PC-3 (cell line): ENCODE results near the gene PHC2. TPM values are rescaled to one million over a fixed set of nuclear protein-coding genes. Genes with fewer than 3 reads are reported as not detected.

ENCODE experiments used
- ATAC-seq: fragments of 200-7000 bp; cut with Tn5 transposase; 2 replicates; pipeline ENCODE4 v1.9.1; 2020; ENCODE audit warnings: mild to moderate bottlenecking, moderate library complexity
- BruUV-seq: library from RNA; stranded (reverse); fragments of 400-500 nt; replicated peaks from 2 replicates; lab custom pipeline; 2021; lab: Mats Ljungman, UMichigan
- CTCF ChIA-PET: fragments of 300-600 bp; sonication (Branson Sonifier 250); formaldehyde crosslinking; loops from one replicate; lab custom pipeline; 2022; ENCODE audit warnings: antibody characterized with exemption; lab: Charles Lee
- POLR2A ChIA-PET: fragments of 300-600 bp; sonication (Branson Sonifier 250); formaldehyde crosslinking; loops from one replicate; lab custom pipeline; 2022; ENCODE audit warnings: antibody characterized with exemption; ENCODE audit not compliant: unreplicated experiment; lab: Charles Lee
- DNase-seq: peaks from one replicate; pipeline ENCODE4 v3.0.0-alpha.2; 2015
- H2AFZ ChIP-seq: fragments of 300-600 bp; sonication (generic); 2 replicates; pipeline ENCODE4 v1.6.0; 2016; ENCODE audit warnings: antibody characterized with exemption, low read length
- H3F3A ChIP-seq: fragments of 300-600 bp; sonication (generic); one replicate; pipeline ENCODE4 v1.6.0; 2017; ENCODE audit warnings: antibody characterized with exemption, low read length, control low read depth, mild to moderate bottlenecking; ENCODE audit not compliant: unreplicated experiment
- H3K27ac ChIP-seq: fragments of 300-600 bp; sonication (generic); 2 replicates; pipeline ENCODE4 v1.5.1; 2016; ENCODE audit warnings: mild to moderate bottlenecking, low read length
- H3K27me3 ChIP-seq: fragments of 300-600 bp; sonication (generic); 2 replicates; pipeline ENCODE4 v1.6.1; 2016; ENCODE audit warnings: low read length, mixed read lengths
- H3K36me3 ChIP-seq: fragments of 300-600 bp; sonication (generic); 2 replicates; pipeline ENCODE4 v1.6.1; 2016; ENCODE audit warnings: low read depth, mixed run types, low read length, mixed read lengths
- H3K4me1 ChIP-seq: fragments of 300-600 bp; sonication (generic); 2 replicates; pipeline ENCODE4 v1.5.1; 2016; ENCODE audit warnings: low read length; ENCODE audit not compliant: insufficient read depth
- H3K4me2 ChIP-seq: fragments of 300-600 bp; sonication (generic); 2 replicates; pipeline ENCODE4 v1.6.0; 2016; ENCODE audit warnings: low read length
- H3K4me3 ChIP-seq: fragments of 300-600 bp; sonication (generic); 2 replicates; pipeline ENCODE4 v1.5.1; 2016; ENCODE audit warnings: mild to moderate bottlenecking, low read length, mixed read lengths
- H3K79me2 ChIP-seq: fragments of 300-600 bp; sonication (generic); 2 replicates; pipeline ENCODE4 v1.6.1; 2017; ENCODE audit warnings: low read length, mixed read lengths
- H3K9ac ChIP-seq: fragments of 300-600 bp; sonication (generic); 2 replicates; pipeline ENCODE4 v1.6.0; 2016; ENCODE audit warnings: mild to moderate bottlenecking, low read length
- H3K9me2 ChIP-seq: fragments of 300-600 bp; sonication (generic); replicated peaks from 2 replicates; pipeline ENCODE4 v1.6.1; 2016; ENCODE audit warnings: mixed run types, low read length, mixed read lengths
- H3K9me3 ChIP-seq: fragments of 300-600 bp; sonication (generic); 2 replicates; pipeline ENCODE4 v1.6.1; 2016; ENCODE audit warnings: low read length, mixed read lengths
- H4K20me1 ChIP-seq: fragments of 300-600 bp; sonication (generic); 2 replicates; pipeline ENCODE4 v1.6.1; 2016; ENCODE audit warnings: low read length, mixed read lengths
- CTCF ChIP-seq: fragments of 300-600 bp; sonication (generic); conservative IDR thresholded peaks from 2 replicates; pipeline ENCODE4 v1.5.1; 2017; ENCODE audit warnings: antibody characterized with exemption, low read depth, mild to moderate bottlenecking, low read length
- EZH2 ChIP-seq: fragments of 300-600 bp; sonication (generic); IDR thresholded peaks from one replicate; pipeline ENCODE4 v1.6.1; 2017; ENCODE audit warnings: antibody characterized with exemption, mild to moderate bottlenecking, low read length; ENCODE audit not compliant: unreplicated experiment
- EZH2phosphoT487 ChIP-seq: fragments of 300-600 bp; sonication (generic); IDR thresholded peaks from 2 replicates; pipeline ENCODE4 v1.6.1; 2018; ENCODE audit warnings: mild to moderate bottlenecking, antibody characterized with exemption, low read length, borderline replicate concordance
- intact Hi-C: fragments of 100-400 bp; cut with micrococcal nuclease; formaldehyde crosslinking; loops from 2 replicates; pipeline ENCODE4 v1.9.0; 2023
- total RNA-seq: library from RNA; depleted of rRNA; stranded (reverse); fragments of >200 nt; gene quantifications from 2 replicates; pipeline ENCODE4 v1.2.3, GENCODE V29; 2014

Gene PHC2
- total RNA-seq, 1 experiment from 2014 or later = 134 TPM

GRCh38 chr1:33289858-33290154, 141.1 kb downstream of the PHC2 start:
- DNase-seq (no peak), ATAC-seq (no peak)
- no peaks in the 10 kb centered on the region for H3K9me3 ChIP-seq
- H3K4me2 ChIP-seq = no peak overlapping the region
- no peaks in the 10 kb centered on the region for H3K79me2 ChIP-seq
- no peak overlapping the region for H3K4me3 ChIP-seq
- no peak overlapping the region for H2AFZ ChIP-seq
- no TSS peak for BruUV-seq
- ChIA-PET POLR2A (no interaction called here), CTCF (no interaction called here)
- H3F3A ChIP-seq = no peaks in the 10 kb centered on the region
- intact Hi-C loops = no loop called here
- no peak overlapping the region for H3K9ac ChIP-seq
- no peaks in the 10 kb centered on the region for H3K36me3 ChIP-seq
- TF ChIP-seq EZH2 = no peak
- no peak for TF ChIP-seq CTCF
- no peak for TF ChIP-seq EZH2phosphoT487
- no peaks in the 10 kb centered on the region for H3K27me3 ChIP-seq
- H3K4me1 ChIP-seq = no peaks in the 10 kb centered on the region
- no peak overlapping the region for H3K27ac ChIP-seq
- no peaks in the 10 kb centered on the region for H4K20me1 ChIP-seq
- no peaks in the 10 kb centered on the region for H3K9me2 ChIP-seq

- CTCF ChIA-PET = no interaction called here
- H3F3A ChIP-seq = no peaks in the 10 kb centered on the region
- H2AFZ ChIP-seq = no peak overlapping the region
- no peak overlapping the region for H3K4me2 ChIP-seq
- no peaks in the 10 kb centered on the region for H3K36me3 ChIP-seq
- no peaks in the 10 kb centered on the region for H3K9me3 ChIP-seq
- no peaks in the 10 kb centered on the region for H3K27me3 ChIP-seq
- no peak overlapping the region for H3K27ac ChIP-seq
- no peaks in the 10 kb centered on the region for H3K79me2 ChIP-seq
- H3K4me3 ChIP-seq = no peak overlapping the region
- no TSS peak for BruUV-seq
- no peaks in the 10 kb centered on the region for H3K4me1 ChIP-seq
- TF ChIP-seq EZH2 (no peak), CTCF (no peak), EZH2phosphoT487 (no peak)
- ATAC-seq = no peak
- intact Hi-C loops = no loop called here
- H3K9me2 ChIP-seq = no peaks in the 10 kb centered on the region
- DNase-seq = no peak
- POLR2A ChIA-PET = no interaction called here
- no peak overlapping the region for H3K9ac ChIP-seq
- H4K20me1 ChIP-seq = no peaks in the 10 kb centered on the region
Measured at GRCh38 chr1:33288976-33289857, 141.7 kb downstream of the PHC2 start.

- no peak overlapping the region for H3K4me2 ChIP-seq
- CTCF ChIA-PET = no interaction called here
- no TSS peak for BruUV-seq
- no peaks in the 10 kb centered on the region for H3K4me1 ChIP-seq
- no peak overlapping the region for H3K9ac ChIP-seq
- H4K20me1 ChIP-seq = no peaks in the 10 kb centered on the region
- H3K9me2 ChIP-seq = no peaks in the 10 kb centered on the region
- no peak overlapping the region for H3K27ac ChIP-seq
- no peaks in the 10 kb centered on the region for H3K79me2 ChIP-seq
- no peaks in the 10 kb centered on the region for H3F3A ChIP-seq
- no peak overlapping the region for H3K4me3 ChIP-seq
- H2AFZ ChIP-seq = no peak overlapping the region
- no peaks in the 10 kb centered on the region for H3K9me3 ChIP-seq
- POLR2A ChIA-PET = no interaction called here
- no peaks in the 10 kb centered on the region for H3K27me3 ChIP-seq
- H3K36me3 ChIP-seq = no peaks in the 10 kb centered on the region
- DNase-seq = no peak
- intact Hi-C loops = no loop called here
- no peak for ATAC-seq
- no peak for TF ChIP-seq EZH2phosphoT487
- no peak for TF ChIP-seq CTCF
- TF ChIP-seq EZH2 = no peak
Measured at GRCh38 chr1:33287317-33287716, 143.6 kb downstream of the PHC2 start.
